Gastroesophageal sphincter (tissue), 3 donors: ENCODE measurements around the gene ARMH2.

Experiments used
- CTCF ChIP-seq, 4 experiments: fragments of 200-600 bp in 2 of 4; fragments of 450-650 bp in 2 of 4; sonication (generic) in 1 of 4; IDR thresholded peaks; one replicate each; pipeline ENCODE4 v1.5.1; 2017 to 2019; ENCODE audit warnings: antibody characterized with exemption in 4 of 4, mild to moderate bottlenecking in 2 of 4, moderate library complexity in 2 of 4
- POLR2A ChIP-seq, 2 donors: fragments of 450-650 bp; IDR thresholded peaks; one replicate each; pipeline ENCODE4 v1.6.1; 2017; ENCODE audit warnings: antibody characterized with exemption in 2 of 2, mild to moderate bottlenecking in 2 of 2, moderate library complexity in 1 of 2

- TF ChIP-seq CTCF (IDR thresholded peaks at IDR 0.05) (no peak), POLR2A (IDR thresholded peaks at IDR 0.05) (no peak)
These were observed 49.7 kb upstream of the ARMH2 start for GRCh38 chr6:24848461-24848860.
